ENCODE results near the gene MIOS. TPM values are rescaled to one million over a fixed set of nuclear protein-coding genes. Genes with fewer than 3 reads are reported as not detected.
A peak's percentile ranks its signal among the peaks of the same experiment; 100 is the strongest.

The MIOS gene
- total and polyA plus RNA-seq, 2 experiments from 2014 or later: 24.0 to 50.8 TPM

GRCh38 chr7:7548407-7548806 lies 18.3 kb upstream of the MIOS start:
- Histone ChIP-seq H2AFZ (no peak overlapping the region), H3K27me3 (no peaks in the 10 kb centered on the region), H3K9me2 (replicated peaks; ENCODE audit: insufficient read depth) (no peaks in the 10 kb centered on the region), H3K36me3 (replicated peaks; ENCODE audit: insufficient read depth, low read depth) (no peaks in the 10 kb centered on the region), H3K4me1 (ENCODE audit: insufficient read depth) (no peaks in the 10 kb centered on the region), H3K9me3 (ENCODE audit: low read depth) (no peaks in the 10 kb centered on the region), H3K4me2 (no peak overlapping the region), H3K79me2 (no peaks in the 10 kb centered on the region), H4K20me1 (ENCODE audit: insufficient read depth, poor library complexity, severe bottlenecking) (no peaks in the 10 kb centered on the region), H3K27ac (no peak overlapping the region), H3K4me3 (no peak overlapping the region)
- no peak for TF ChIP-seq CTCF (IDR thresholded peaks at IDR 0.05; ENCODE audit: poor library complexity)
- no peak for TF ChIP-seq EZH2 (IDR thresholded peaks at IDR 0.05; ENCODE audit: borderline replicate concordance)
- TF ChIP-seq EZH2phosphoT487 (IDR thresholded peaks at IDR 0.05; ENCODE audit: low read depth, severe bottlenecking, unreplicated experiment): no peak
- WGBS (ENCODE audit: low lambda C conversion rate, missing lambda C conversion rate): 95% methylated on average over 3 of the region's 3 CpGs
- no peak for DNase-seq (ENCODE audit: low spot score)

- TF ChIP-seq EZH2 (IDR thresholded peaks at IDR 0.05; ENCODE audit: borderline replicate concordance) (no peak), EZH2phosphoT487 (IDR thresholded peaks at IDR 0.05; ENCODE audit: low read depth, severe bottlenecking, unreplicated experiment) (no peak), CTCF (IDR thresholded peaks at IDR 0.05; ENCODE audit: poor library complexity) (no peak)
- Histone ChIP-seq H4K20me1 (ENCODE audit: insufficient read depth, poor library complexity, severe bottlenecking) (no peaks in the 10 kb centered on the region), H2AFZ (no peak overlapping the region), H3K27ac (no peak overlapping the region), H3K36me3 (replicated peaks; ENCODE audit: insufficient read depth, low read depth) (no peaks in the 10 kb centered on the region), H3K4me1 (ENCODE audit: insufficient read depth) (peaks cover 4% of the 10 kb centered on the region), H3K9me2 (replicated peaks; ENCODE audit: insufficient read depth) (no peaks in the 10 kb centered on the region), H3K9me3 (ENCODE audit: low read depth) (no peaks in the 10 kb centered on the region), H3K79me2 (no peaks in the 10 kb centered on the region), H3K4me3 (no peak overlapping the region), H3K27me3 (no peaks in the 10 kb centered on the region), H3K4me2 (no peak overlapping the region)
- DNase-seq (ENCODE audit: low spot score): no peak
- WGBS (ENCODE audit: low lambda C conversion rate, missing lambda C conversion rate): 90% methylated on average over 3 of the region's 3 CpGs
Measured at GRCh38 chr7:7550663-7551062, 16.0 kb upstream of the MIOS start.

- H3K79me2 ChIP-seq: no peaks in the 10 kb centered on the region
- no peaks in the 10 kb centered on the region for H3K9me2 ChIP-seq (replicated peaks; ENCODE audit: insufficient read depth)
- 95% methylated on average over 2 of the region's 2 CpGs for WGBS (ENCODE audit: low lambda C conversion rate, missing lambda C conversion rate)
- H3K27me3 ChIP-seq: no peaks in the 10 kb centered on the region
- H3K4me2 ChIP-seq: no peak overlapping the region
- no peaks in the 10 kb centered on the region for H3K36me3 ChIP-seq (replicated peaks; ENCODE audit: insufficient read depth, low read depth)
- no peaks in the 10 kb centered on the region for H4K20me1 ChIP-seq (ENCODE audit: insufficient read depth, poor library complexity, severe bottlenecking)
- H3K4me1 ChIP-seq (ENCODE audit: insufficient read depth): peaks cover 4% of the 10 kb centered on the region
- no peak overlapping the region for H3K4me3 ChIP-seq
- no peak overlapping the region for H3K27ac ChIP-seq
- DNase-seq (ENCODE audit: low spot score): no peak
- no peak for TF ChIP-seq EZH2 (IDR thresholded peaks at IDR 0.05; ENCODE audit: borderline replicate concordance)
- TF ChIP-seq EZH2phosphoT487 (IDR thresholded peaks at IDR 0.05; ENCODE audit: low read depth, severe bottlenecking, unreplicated experiment): no peak
- TF ChIP-seq CTCF (IDR thresholded peaks at IDR 0.05; ENCODE audit: poor library complexity): no peak
- no peak overlapping the region for H2AFZ ChIP-seq
- H3K9me3 ChIP-seq (ENCODE audit: low read depth): no peaks in the 10 kb centered on the region
Measured at GRCh38 chr7:7552199-7552598, 14.5 kb upstream of the MIOS start.

- no peaks in the 10 kb centered on the region for H4K20me1 ChIP-seq (ENCODE audit: insufficient read depth, poor library complexity, severe bottlenecking)
- no peak overlapping the region for H2AFZ ChIP-seq
- no peak for TF ChIP-seq EZH2 (IDR thresholded peaks at IDR 0.05; ENCODE audit: borderline replicate concordance)
- no peak for TF ChIP-seq CTCF (IDR thresholded peaks at IDR 0.05; ENCODE audit: poor library complexity)
- no peak for TF ChIP-seq EZH2phosphoT487 (IDR thresholded peaks at IDR 0.05; ENCODE audit: low read depth, severe bottlenecking, unreplicated experiment)
- no peaks in the 10 kb centered on the region for H3K36me3 ChIP-seq (replicated peaks; ENCODE audit: insufficient read depth, low read depth)
- H3K4me3 ChIP-seq: no peak overlapping the region
- H3K4me1 ChIP-seq (ENCODE audit: insufficient read depth): peaks cover 4% of the 10 kb centered on the region
- no peaks in the 10 kb centered on the region for H3K27me3 ChIP-seq
- DNase-seq (ENCODE audit: low spot score): no peak
- WGBS (ENCODE audit: low lambda C conversion rate, missing lambda C conversion rate): 85% methylated on average over 1 of the region's 1 CpG
- no peaks in the 10 kb centered on the region for H3K79me2 ChIP-seq
- no peaks in the 10 kb centered on the region for H3K9me3 ChIP-seq (ENCODE audit: low read depth)
- no peak overlapping the region for H3K4me2 ChIP-seq
- H3K9me2 ChIP-seq (replicated peaks; ENCODE audit: insufficient read depth): no peaks in the 10 kb centered on the region
- H3K27ac ChIP-seq: peak overlapping the region; percentile 65
Measured at GRCh38 chr7:7553386-7553785, 13.3 kb upstream of the MIOS start.

Measured in hepatocyte (in vitro differentiated cells).